ENCODE measurements around the gene PCCB. TPM values are rescaled to one million over a fixed set of nuclear protein-coding genes. Genes with fewer than 3 reads are reported as not detected.

PCCB gene
- total RNA-seq, 2 experiments from 2014 or later: 61.5 to 61.8 TPM

DNA sequence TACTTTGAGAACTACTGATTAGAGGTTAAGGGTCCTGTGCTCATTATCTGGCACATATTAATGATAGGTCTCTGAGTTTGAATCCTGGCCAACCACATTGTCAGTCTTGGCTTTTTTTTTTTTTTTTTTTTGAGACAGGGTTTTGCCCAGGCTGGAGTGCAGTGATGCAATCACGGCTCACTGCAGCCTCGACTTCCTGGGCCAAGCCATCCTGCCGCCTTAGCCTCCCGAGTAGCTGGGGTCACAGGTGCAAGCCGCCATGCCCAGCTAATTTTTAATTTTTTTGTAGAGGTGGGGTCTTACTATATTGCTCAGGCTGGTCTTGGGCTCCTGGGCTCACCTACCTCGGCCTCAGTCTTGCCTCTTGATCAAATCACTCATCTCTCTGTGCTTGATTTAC lies 547 bp upstream of the PCCB start:
- ChIA-PET CTCF (interaction anchor here (0.9 to 1.6 kb wide), 3 partner anchors 18 to 283 kb away, joined by 3 to 6 read pairs (median 3); no protein-coding TSS in a partner anchor), POLR2A (interaction anchor here (0.6 to 2.5 kb wide), 4 partner anchors 53 to 503 kb away, joined by 3 to 13 read pairs (median 6); partner anchors contain the start of genes MSL2 and STAG1)
- peaks cover 16% of the 10 kb centered on the region for H3K4me1 Mint-ChIP-seq (ENCODE audit: low read depth)
- TF ChIP-seq, protein P1, sequence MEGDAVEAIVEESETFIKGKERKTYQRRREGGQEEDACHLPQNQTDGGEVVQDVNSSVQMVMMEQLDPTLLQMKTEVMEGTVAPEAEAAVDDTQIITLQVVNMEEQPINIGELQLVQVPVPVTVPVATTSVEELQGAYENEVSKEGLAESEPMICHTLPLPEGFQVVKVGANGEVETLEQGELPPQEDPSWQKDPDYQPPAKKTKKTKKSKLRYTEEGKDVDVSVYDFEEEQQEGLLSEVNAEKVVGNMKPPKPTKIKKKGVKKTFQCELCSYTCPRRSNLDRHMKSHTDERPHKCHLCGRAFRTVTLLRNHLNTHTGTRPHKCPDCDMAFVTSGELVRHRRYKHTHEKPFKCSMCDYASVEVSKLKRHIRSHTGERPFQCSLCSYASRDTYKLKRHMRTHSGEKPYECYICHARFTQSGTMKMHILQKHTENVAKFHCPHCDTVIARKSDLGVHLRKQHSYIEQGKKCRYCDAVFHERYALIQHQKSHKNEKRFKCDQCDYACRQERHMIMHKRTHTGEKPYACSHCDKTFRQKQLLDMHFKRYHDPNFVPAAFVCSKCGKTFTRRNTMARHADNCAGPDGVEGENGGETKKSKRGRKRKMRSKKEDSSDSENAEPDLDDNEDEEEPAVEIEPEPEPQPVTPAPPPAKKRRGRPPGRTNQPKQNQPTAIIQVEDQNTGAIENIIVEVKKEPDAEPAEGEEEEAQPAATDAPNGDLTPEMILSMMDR (IDR thresholded peaks at IDR 0.05): no peak
- H3K4me3 Mint-ChIP-seq: peak overlapping the region; percentile 84
- intact Hi-C loops (cut with micrococcal nuclease): no loop called here
- H3K36me3 Mint-ChIP-seq (ENCODE audit: low read depth): no peaks in the 10 kb centered on the region
- DNase-seq: no peak
- H3K9me3 Mint-ChIP-seq: no peaks in the 10 kb centered on the region
- ATAC-seq: no peak
- no peaks in the 10 kb centered on the region for H3K27me3 Mint-ChIP-seq
- H3K27ac Mint-ChIP-seq: peak overlapping the region; percentile 96

DNA sequence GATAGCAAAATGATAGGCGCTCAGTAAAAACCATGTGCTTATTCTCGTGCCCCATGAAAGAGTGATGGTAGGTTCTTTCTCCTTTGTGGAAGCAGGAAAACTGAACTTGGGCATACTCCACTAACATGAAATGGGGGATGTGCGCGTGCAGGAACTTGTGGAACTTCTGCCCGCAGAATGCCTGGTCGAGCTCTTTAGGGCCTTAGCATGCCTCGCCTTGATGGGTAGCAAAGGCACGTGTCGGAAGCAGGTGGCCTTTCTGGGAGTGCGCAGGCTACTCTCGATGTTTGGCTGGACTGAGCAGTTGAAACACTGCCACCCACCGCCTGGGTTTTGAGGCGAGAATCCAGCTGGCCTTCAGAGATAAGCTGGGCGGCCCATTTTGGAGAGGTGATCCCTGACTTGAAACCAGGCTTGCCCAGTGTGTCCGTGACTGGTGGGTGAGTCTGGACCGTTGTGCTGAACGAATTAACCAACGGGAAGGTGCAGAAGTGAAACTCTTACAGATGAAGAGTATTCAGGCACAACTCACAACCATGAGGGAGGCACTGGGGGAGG lies 842 bp downstream of the PCCB start:
- peak overlapping the region; percentile 96 for H3K27ac Mint-ChIP-seq
- H3K9me3 Mint-ChIP-seq: no peaks in the 10 kb centered on the region
- peak overlapping the region; percentile 84 for H3K4me3 Mint-ChIP-seq
- no peaks in the 10 kb centered on the region for H3K27me3 Mint-ChIP-seq
- intact Hi-C loops (cut with micrococcal nuclease): loop anchor here (2.0 to 5.0 kb wide), 2 partner anchors 54 to 174 kb away; partner anchors contain the start of gene MSL2
- CTCF ChIA-PET: interaction anchor here (1.1 to 1.9 kb wide), 4 partner anchors 54 to 285 kb away, joined by 3 to 8 read pairs (median 4); partner anchors contain the start of gene MSL2
- ATAC-seq (no peak), DNase-seq (peak; percentile 31)
- H3K4me1 Mint-ChIP-seq (ENCODE audit: low read depth): peaks cover 16% of the 10 kb centered on the region
- peaks cover 3% of the 10 kb centered on the region for H3K36me3 Mint-ChIP-seq (ENCODE audit: low read depth)
- POLR2A ChIA-PET: interaction anchor here (1.1 to 2.5 kb wide), 4 partner anchors 53 to 502 kb away, joined by 3 to 13 read pairs (median 4); partner anchors contain the start of genes MSL2 and STAG1
- TF ChIP-seq, protein P1 (IDR thresholded peaks at IDR 0.05): no peak

DNA sequence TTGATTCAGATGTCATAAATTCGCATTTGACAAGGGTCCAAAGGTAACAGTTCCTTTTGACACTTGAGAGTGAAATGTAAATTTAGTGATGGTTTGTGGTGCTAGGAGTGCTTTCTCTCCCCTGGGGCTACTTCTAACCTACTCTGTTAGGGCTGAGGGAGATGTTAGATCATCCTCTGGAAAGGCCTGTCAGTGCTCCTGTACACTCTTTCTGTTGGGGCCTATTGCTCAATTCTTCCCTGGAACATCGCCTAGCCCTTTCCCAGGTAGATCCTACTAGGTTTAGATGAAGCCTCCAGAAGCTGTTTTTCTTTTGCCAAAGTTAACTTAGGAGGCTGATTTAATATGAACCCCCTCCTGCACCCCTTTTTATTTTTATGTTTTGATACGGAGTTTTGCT lies 1.4 kb downstream of the PCCB start:
- Mint-ChIP-seq H3K9me3 (no peaks in the 10 kb centered on the region), H3K36me3 (ENCODE audit: low read depth) (peaks cover 7% of the 10 kb centered on the region), H3K4me3 (peak overlapping the region; percentile 84), H3K27me3 (no peaks in the 10 kb centered on the region), H3K4me1 (ENCODE audit: low read depth) (peaks cover 16% of the 10 kb centered on the region), H3K27ac (peak overlapping the region; percentile 96)
- ChIA-PET POLR2A (interaction anchor here (1.5 to 2.5 kb wide), 2 partner anchors 55 to 501 kb away, joined by 4 to 13 read pairs; partner anchors contain the start of genes MSL2 and STAG1), CTCF (interaction anchor here (0.6 to 1.9 kb wide), 3 partner anchors 54 to 165 kb away, joined by 3 to 8 read pairs (median 7); partner anchors contain the start of gene MSL2)
- TF ChIP-seq, protein P1 (IDR thresholded peaks at IDR 0.05): no peak
- intact Hi-C loops (cut with micrococcal nuclease): loop anchor here (2.0 to 5.0 kb wide), 2 partner anchors 55 to 174 kb away; partner anchors contain the start of gene MSL2
- ATAC-seq: no peak
- DNase-seq: no peak

DNA sequence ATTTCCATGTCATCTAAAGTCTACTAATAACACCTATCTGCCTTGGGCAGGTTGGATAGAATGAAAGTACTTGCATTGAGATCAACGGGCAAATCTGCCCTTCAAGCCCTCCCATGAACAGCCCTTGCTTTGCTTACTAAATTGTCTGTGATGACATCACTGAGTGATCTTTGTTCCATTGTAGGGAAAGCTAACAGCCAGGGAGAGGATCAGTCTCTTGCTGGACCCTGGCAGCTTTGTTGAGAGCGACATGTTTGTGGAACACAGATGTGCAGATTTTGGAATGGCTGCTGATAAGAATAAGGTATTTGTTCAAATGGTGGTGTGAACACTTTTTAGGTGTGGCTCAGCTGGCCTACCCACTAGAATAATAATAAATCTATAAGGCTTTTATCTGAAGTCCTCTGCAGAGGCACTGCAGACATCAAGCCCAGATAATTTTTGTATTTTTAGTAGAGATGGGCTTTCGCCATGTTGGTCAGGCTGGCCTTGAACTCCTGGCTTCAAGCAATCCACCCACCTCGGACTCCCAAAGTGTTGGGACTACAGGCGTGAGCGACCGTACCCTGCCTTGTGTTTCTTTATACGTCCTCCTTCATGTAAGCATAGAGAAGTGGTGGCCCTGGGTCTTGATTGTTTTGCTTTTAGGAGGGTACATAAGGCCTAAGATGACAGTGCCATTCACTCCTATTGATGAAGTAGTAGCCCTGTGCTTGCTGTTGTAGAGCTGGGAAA lies 5.7 kb downstream of the PCCB start:
- H3K4me3 Mint-ChIP-seq: no peak overlapping the region
- CTCF ChIA-PET: interaction anchor here (1.3 to 3.0 kb wide), 2 partner anchors 9 to 177 kb away, joined by 3 to 10 read pairs; no protein-coding TSS in a partner anchor
- peaks cover 19% of the 10 kb centered on the region for H3K36me3 Mint-ChIP-seq (ENCODE audit: low read depth)
- intact Hi-C loops (cut with micrococcal nuclease): no loop called here
- POLR2A ChIA-PET: interaction anchor here (0.9 to 1.5 kb wide), 4 partner anchors 9 to 92 kb away, joined by 3 read pairs; no protein-coding TSS in a partner anchor
- no peak overlapping the region for H3K27ac Mint-ChIP-seq
- ATAC-seq (no peak), DNase-seq (no peak)
- H3K4me1 Mint-ChIP-seq (ENCODE audit: low read depth): peaks cover 9% of the 10 kb centered on the region
- H3K27me3 Mint-ChIP-seq: no peaks in the 10 kb centered on the region
- TF ChIP-seq, protein P1 (IDR thresholded peaks at IDR 0.05): no peak
- H3K9me3 Mint-ChIP-seq: no peaks in the 10 kb centered on the region
